ENCODE results near the gene ABI2. TPM values are rescaled to one million over a fixed set of nuclear protein-coding genes. Genes with fewer than 3 reads are reported as not detected.

The ABI2 gene
- total RNA-seq, 1 experiment from 2014 or later = 141 TPM

DNA sequence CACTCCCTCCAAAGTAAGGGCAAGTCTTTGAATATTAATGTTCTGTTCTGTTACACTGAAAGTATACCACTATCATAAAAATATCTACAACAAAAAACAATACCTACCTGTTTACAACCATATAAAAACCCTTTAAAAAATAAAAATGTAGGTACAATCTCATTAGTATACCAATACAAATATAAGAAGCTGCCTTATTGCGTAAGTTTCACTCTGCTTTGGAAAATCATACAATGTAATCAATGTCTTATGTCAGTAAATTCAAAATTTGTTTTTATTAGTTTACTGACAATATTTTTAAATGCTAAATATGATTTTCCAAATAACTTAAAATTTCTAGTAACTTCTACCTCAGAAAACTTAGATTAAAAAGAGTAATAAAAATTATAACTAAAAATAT, 134.1 kb downstream of the ABI2 start:
- no peak overlapping the region for H3T11ph ChIP-seq (ENCODE audit: low read length)
- H2AFZ ChIP-seq (ENCODE audit: low read length) = no peak overlapping the region
- no peak overlapping the region for H3K4me3 Mint-ChIP-seq
- no peak overlapping the region for H2BK120ac ChIP-seq (ENCODE audit: low read depth, low read length, poor library complexity, severe bottlenecking)
- H3K27me3 ChIP-seq (ENCODE audit: insufficient read depth, low read length) = no peaks in the 10 kb centered on the region
- no peak overlapping the region for H3K9ac ChIP-seq (ENCODE audit: extremely low read depth, insufficient read length, low read length)
- no peak overlapping the region for H2BK5ac ChIP-seq (ENCODE audit: insufficient read length, low read length)
- H3K4me1 Mint-ChIP-seq = peaks cover 3 to 5% of the 10 kb centered on the region in 2 experiments
- TF ChIP-seq, protein P1, sequence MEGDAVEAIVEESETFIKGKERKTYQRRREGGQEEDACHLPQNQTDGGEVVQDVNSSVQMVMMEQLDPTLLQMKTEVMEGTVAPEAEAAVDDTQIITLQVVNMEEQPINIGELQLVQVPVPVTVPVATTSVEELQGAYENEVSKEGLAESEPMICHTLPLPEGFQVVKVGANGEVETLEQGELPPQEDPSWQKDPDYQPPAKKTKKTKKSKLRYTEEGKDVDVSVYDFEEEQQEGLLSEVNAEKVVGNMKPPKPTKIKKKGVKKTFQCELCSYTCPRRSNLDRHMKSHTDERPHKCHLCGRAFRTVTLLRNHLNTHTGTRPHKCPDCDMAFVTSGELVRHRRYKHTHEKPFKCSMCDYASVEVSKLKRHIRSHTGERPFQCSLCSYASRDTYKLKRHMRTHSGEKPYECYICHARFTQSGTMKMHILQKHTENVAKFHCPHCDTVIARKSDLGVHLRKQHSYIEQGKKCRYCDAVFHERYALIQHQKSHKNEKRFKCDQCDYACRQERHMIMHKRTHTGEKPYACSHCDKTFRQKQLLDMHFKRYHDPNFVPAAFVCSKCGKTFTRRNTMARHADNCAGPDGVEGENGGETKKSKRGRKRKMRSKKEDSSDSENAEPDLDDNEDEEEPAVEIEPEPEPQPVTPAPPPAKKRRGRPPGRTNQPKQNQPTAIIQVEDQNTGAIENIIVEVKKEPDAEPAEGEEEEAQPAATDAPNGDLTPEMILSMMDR (conservative IDR thresholded peaks at IDR 0.05) = no peak
- WGBS (ENCODE audit: extremely low coverage, insufficient read length, low lambda C conversion rate) = no CpG with 5 or more reads among the region's 1 CpG
- H3K27ac ChIP-seq (ENCODE audit: insufficient read length, low read depth, low read length) = no peak overlapping the region
- no peak overlapping the region for H3K14ac ChIP-seq (ENCODE audit: insufficient read depth, low read length)
- H3K9me3 Mint-ChIP-seq = no peaks in the 10 kb centered on the region
- H3K23ac ChIP-seq (ENCODE audit: insufficient read length, low read depth, low read length) = no peak overlapping the region
- no peaks in the 10 kb centered on the region for H3K27me3 Mint-ChIP-seq (ENCODE audit: low read depth)
- H3K18ac ChIP-seq (ENCODE audit: insufficient read length, low read depth, low read length) = no peak overlapping the region
- no peak for DNase-seq
- H4K91ac ChIP-seq (ENCODE audit: insufficient read length, low read depth, low read length) = no peak overlapping the region
- H3K36me3 Mint-ChIP-seq (ENCODE audit: insufficient read depth in 1 of 3, low read depth in 3 of 3) = peaks cover 2 to 21% (median 17%) of the 10 kb centered on the region in 3 experiments; a peak in 6 of 7 replicates
- no peak overlapping the region for H3K27ac Mint-ChIP-seq
- no peak overlapping the region for H3K56ac ChIP-seq (ENCODE audit: insufficient read length, low read depth, low read length)
- no peak overlapping the region for H3K4ac ChIP-seq (ENCODE audit: low read depth, low read length)
- no peak overlapping the region for H3K4me2 ChIP-seq (ENCODE audit: insufficient read depth, insufficient read length, low read length)
- H3K79me2 ChIP-seq (ENCODE audit: insufficient read depth, low read length) = no peaks in the 10 kb centered on the region
- H2BK12ac ChIP-seq (ENCODE audit: insufficient read length, low read depth, low read length) = no peak overlapping the region
- H2BK20ac ChIP-seq (ENCODE audit: low read depth, low read length, poor library complexity, severe bottlenecking) = no peak overlapping the region
- H4K8ac ChIP-seq (replicated peaks; ENCODE audit: insufficient read length, low read depth, low read length) = no peak overlapping the region
- H4K5ac ChIP-seq (ENCODE audit: insufficient read length, low read depth, low read length) = no peak overlapping the region
- no peaks in the 10 kb centered on the region for H3K23me2 ChIP-seq (ENCODE audit: insufficient read length, low read depth, low read length, poor library complexity, severe bottlenecking)
- H3K4me1 ChIP-seq (ENCODE audit: insufficient read depth, low read length) = no peaks in the 10 kb centered on the region
- H3K9me3 ChIP-seq (ENCODE audit: control insufficient read depth, low read depth, low read length) = no peaks in the 10 kb centered on the region
- H4K20me1 ChIP-seq (ENCODE audit: control insufficient read depth, insufficient read depth, insufficient read length) = no peaks in the 10 kb centered on the region
- no peaks in the 10 kb centered on the region for H3K79me1 ChIP-seq (ENCODE audit: insufficient read depth, low read depth, low read length, poor library complexity, severe bottlenecking)
- H2AK5ac ChIP-seq (ENCODE audit: insufficient read length, low read length) = no peak overlapping the region
- no peak overlapping the region for H2BK15ac ChIP-seq (ENCODE audit: low read depth, low read length)
